Mucosa of descending colon (tissue), 3 donors: ENCODE results near the gene ATP11B. TPM values are rescaled to one million over a fixed set of nuclear protein-coding genes. Genes with fewer than 3 reads are reported as not detected.
A peak's percentile ranks its signal among the peaks of the same experiment; 100 is the strongest.

Experiments used
- ATAC-seq: fragments of 200-7000 bp; cut with Tn5 transposase; one replicate; pipeline ENCODE4 v1.9.1; 2020; ENCODE audit warnings: mild to moderate bottlenecking, moderate library complexity
- DNase-seq, 3 donors: peaks; one replicate each; pipeline ENCODE4 v3.0.0-alpha.2; 2020
- H3K36me3 ChIP-seq: fragments of 200-600 bp; one replicate; pipeline ENCODE4 v1.8.0; 2021; ENCODE audit warnings: low read depth, mild to moderate bottlenecking
- H3K4me1 ChIP-seq: fragments of 200-600 bp; one replicate; pipeline ENCODE4 v1.8.0; 2021; ENCODE audit warnings: low read depth, mild to moderate bottlenecking
- H3K4me3 ChIP-seq: fragments of 200-600 bp; one replicate; pipeline ENCODE4 v1.8.0; 2021; ENCODE audit warnings: mild to moderate bottlenecking
- H3K9me3 ChIP-seq: fragments of 200-600 bp; one replicate; pipeline ENCODE4 v1.8.0; 2021; ENCODE audit warnings: mild to moderate bottlenecking
- CTCF ChIP-seq: fragments of 200-600 bp; IDR thresholded peaks from one replicate; pipeline ENCODE4 v1.8.0; 2022; ENCODE audit warnings: antibody characterized with exemption, mild to moderate bottlenecking
- intact Hi-C, 2 donors: fragments of 100-400 bp; cut with DNase I in 1 of 2; cut with micrococcal nuclease in 1 of 2; formaldehyde crosslinking; loops; one replicate each; pipeline versions ENCODE4 v1.11.0 to v1.11.1; 2022; cut with DNase I, micrococcal nuclease
- total RNA-seq, 3 donors: library from RNA; stranded (reverse); fragmentation: NEBNext Ultra II Directional in 2 of 3; extraction: Animal tissue kit (Norgen Biotek cat#: 25700) in 2 of 3; gene quantifications; one replicate each; pipeline versions ENCODE4 v1.2.1 to v1.2.4, GENCODE V29; 2021 to 2023
- donor health status: DM: no; HTN: no; CAD: no; lungs with moderate emphysema.
- donor health status: DM: no; HTN: no; CAD: no.
- donor health status: DM: no; HTN: yes; CAD: no.

Gene ATP11B
- total RNA-seq, 3 donors from 2014 or later = 100 to 107 (median 102) TPM

- DNase-seq (no peak), ATAC-seq (peak; percentile 46)
- H3K4me1 ChIP-seq = no peaks in the 10 kb centered on the region
- no peaks in the 10 kb centered on the region for H3K36me3 ChIP-seq
- intact Hi-C loops = no loop called here
- H3K4me3 ChIP-seq = no peak overlapping the region
- TF ChIP-seq CTCF = no peak
- no peaks in the 10 kb centered on the region for H3K9me3 ChIP-seq
Measured at GRCh38 chr3:182913889-182914288, 120.6 kb downstream of the ATP11B start.

- no peak for ATAC-seq
Measured at GRCh38 chr3:182914341-182914740, 121.0 kb downstream of the ATP11B start.

GRCh38 chr3:182917134-182917533 lies 123.8 kb downstream of the ATP11B start:
- no peak overlapping the region for H3K4me3 ChIP-seq
- H3K36me3 ChIP-seq = no peaks in the 10 kb centered on the region
- ATAC-seq (no peak), DNase-seq (no peak)
- intact Hi-C loops = no loop called here
- no peak for TF ChIP-seq CTCF
- no peaks in the 10 kb centered on the region for H3K9me3 ChIP-seq
- no peaks in the 10 kb centered on the region for H3K4me1 ChIP-seq

More at GRCh38 chr3:182914341-182914740, 121.0 kb downstream of the ATP11B start:
- Histone ChIP-seq H3K4me1 (no peaks in the 10 kb centered on the region), H3K9me3 (no peaks in the 10 kb centered on the region), H3K4me3 (no peak overlapping the region), H3K36me3 (no peaks in the 10 kb centered on the region)
- intact Hi-C loops = no loop called here
- DNase-seq = no peak
- TF ChIP-seq CTCF = no peak

GRCh38 chr3:182919866-182920357 lies 126.6 kb downstream of the ATP11B start:
- DNase-seq = no peak
- intact Hi-C loops = no loop called here
- Histone ChIP-seq H3K36me3 (no peaks in the 10 kb centered on the region), H3K4me3 (no peak overlapping the region), H3K9me3 (no peaks in the 10 kb centered on the region), H3K4me1 (no peaks in the 10 kb centered on the region)
- no peak for ATAC-seq
- no peak for TF ChIP-seq CTCF

- Histone ChIP-seq H3K4me1 (no peaks in the 10 kb centered on the region), H3K9me3 (no peaks in the 10 kb centered on the region), H3K4me3 (no peak overlapping the region), H3K36me3 (no peaks in the 10 kb centered on the region)
- DNase-seq (no peak), ATAC-seq (peak; percentile 31)
- intact Hi-C loops = no loop called here
- no peak for TF ChIP-seq CTCF
Measured at GRCh38 chr3:182920515-182921084, 127.3 kb downstream of the ATP11B start.
